MCF 10A (cell line): Measurements from ENCODE around the gene CALCA. TPM values are rescaled to one million over a fixed set of nuclear protein-coding genes. Genes with fewer than 3 reads are reported as not detected.

Experiments used
- BruUV-seq: library from RNA; stranded (reverse); fragments of 400-500 nt; replicated peaks from 2 replicates; lab custom pipeline; 2021; lab: Mats Ljungman, UMichigan
- CTCF ChIA-PET: fragments of 300-600 bp; sonication (Branson Sonifier 250); formaldehyde crosslinking; extraction: SDS; loops from one replicate; lab custom pipeline; 2021; ENCODE audit warnings: antibody characterized with exemption, inconsistent platforms; lab: Yijun Ruan, JAX
- POLR2A ChIA-PET: fragments of 300-600, 350-650 bp; sonication (Branson Sonifier 250); formaldehyde crosslinking; extraction: SDS; loops from one replicate; lab custom pipeline; 2020; ENCODE audit warnings: antibody characterized with exemption, inconsistent platforms; lab: Yijun Ruan, JAX
- DNase-seq: peaks from one replicate; pipeline ENCODE4 v3.0.0-alpha.2; 2018; ENCODE audit not compliant: unreplicated experiment
- H3K27ac Mint-ChIP-seq: one replicate; pipeline ENCODE4 v1.8.0; 2022; ENCODE audit warnings: mild to moderate bottlenecking, low read depth, mixed read lengths; ENCODE audit not compliant: unreplicated experiment
- H3K27me3 Mint-ChIP-seq: one replicate; pipeline ENCODE4 v1.8.0; 2022; ENCODE audit warnings: mixed read lengths; ENCODE audit not compliant: insufficient read depth, unreplicated experiment
- H3K36me3 Mint-ChIP-seq: one replicate; pipeline ENCODE4 v1.8.0; 2022; ENCODE audit warnings: mild to moderate bottlenecking, moderate library complexity, mixed read lengths; ENCODE audit not compliant: insufficient read depth, unreplicated experiment
- H3K4me1 Mint-ChIP-seq: one replicate; pipeline ENCODE4 v1.8.0; 2022; ENCODE audit warnings: mixed read lengths; ENCODE audit not compliant: insufficient read depth, unreplicated experiment
- H3K4me3 Mint-ChIP-seq: one replicate; pipeline ENCODE4 v1.8.0; 2022; ENCODE audit warnings: mild to moderate bottlenecking, moderate library complexity, mixed read lengths; ENCODE audit not compliant: unreplicated experiment
- H3K9me3 Mint-ChIP-seq: one replicate; pipeline ENCODE4 v1.8.0; 2022; ENCODE audit warnings: mixed read lengths; ENCODE audit not compliant: unreplicated experiment
- intact Hi-C: fragments of 100-400 bp; cut with micrococcal nuclease; formaldehyde crosslinking; loops from 2 replicates; pipeline ENCODE4 v1.14.1; 2022
- total RNA-seq: library from RNA; stranded (reverse); gene quantifications from 2 replicates; pipeline ENCODE4 v1.2.3, GENCODE V29; 2022
- TF ChIP-seq, protein P1 (sequence below): fragments of 200-600 bp; IDR thresholded peaks from one replicate; pipeline ENCODE4 v1.8.0; 2022; ENCODE audit warnings: antibody characterized with exemption, mild to moderate bottlenecking; ENCODE audit not compliant: unreplicated experiment

The CALCA gene
- total RNA-seq, 1 experiment from 2014 or later: not detected

DNA sequence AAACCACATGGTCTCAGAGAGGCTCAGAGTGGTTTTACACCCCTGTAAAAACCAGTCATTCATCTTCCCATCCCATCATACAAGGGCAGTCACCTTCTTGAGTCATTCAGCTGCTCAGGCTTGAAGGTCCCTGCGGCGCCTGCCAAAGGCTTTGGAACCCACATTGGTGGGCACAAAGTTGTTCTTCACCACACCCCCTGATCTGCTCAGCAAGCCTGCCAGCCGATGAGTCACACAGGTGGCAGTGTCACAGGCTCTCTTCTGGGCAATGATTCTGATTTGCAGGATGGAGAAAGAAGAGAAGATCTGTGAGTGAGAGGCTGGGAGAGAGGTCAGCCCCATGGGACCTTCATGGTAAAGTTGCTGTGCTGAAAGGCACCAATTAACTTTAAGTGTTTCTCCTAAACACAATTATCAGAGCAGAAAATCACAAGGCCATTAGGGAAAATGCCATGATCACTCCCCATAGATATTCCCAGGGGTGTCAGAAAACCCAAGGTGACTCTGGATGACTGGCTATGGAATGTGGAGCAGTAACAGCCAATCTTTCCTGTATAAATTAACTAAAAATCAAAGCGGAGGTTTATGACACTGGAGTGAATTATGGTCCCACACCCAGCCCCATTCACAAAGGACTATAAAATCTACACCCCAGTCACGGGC is 4.4 kb downstream of the CALCA start:
- ChIA-PET POLR2A (no interaction called here), CTCF (interaction anchor here (0.7 to 1.9 kb wide), 6 partner anchors 39 to 142 kb away, joined by 3 to 5 read pairs (median 3); no protein-coding TSS in a partner anchor)
- Mint-ChIP-seq H3K36me3 (no peaks in the 10 kb centered on the region), H3K9me3 (no peaks in the 10 kb centered on the region), H3K4me3 (no peak overlapping the region), H3K27ac (no peak overlapping the region), H3K27me3 (peaks cover 24% of the 10 kb centered on the region), H3K4me1 (no peaks in the 10 kb centered on the region)
- no TSS peak for BruUV-seq
- no peak for DNase-seq
- TF ChIP-seq, protein P1, sequence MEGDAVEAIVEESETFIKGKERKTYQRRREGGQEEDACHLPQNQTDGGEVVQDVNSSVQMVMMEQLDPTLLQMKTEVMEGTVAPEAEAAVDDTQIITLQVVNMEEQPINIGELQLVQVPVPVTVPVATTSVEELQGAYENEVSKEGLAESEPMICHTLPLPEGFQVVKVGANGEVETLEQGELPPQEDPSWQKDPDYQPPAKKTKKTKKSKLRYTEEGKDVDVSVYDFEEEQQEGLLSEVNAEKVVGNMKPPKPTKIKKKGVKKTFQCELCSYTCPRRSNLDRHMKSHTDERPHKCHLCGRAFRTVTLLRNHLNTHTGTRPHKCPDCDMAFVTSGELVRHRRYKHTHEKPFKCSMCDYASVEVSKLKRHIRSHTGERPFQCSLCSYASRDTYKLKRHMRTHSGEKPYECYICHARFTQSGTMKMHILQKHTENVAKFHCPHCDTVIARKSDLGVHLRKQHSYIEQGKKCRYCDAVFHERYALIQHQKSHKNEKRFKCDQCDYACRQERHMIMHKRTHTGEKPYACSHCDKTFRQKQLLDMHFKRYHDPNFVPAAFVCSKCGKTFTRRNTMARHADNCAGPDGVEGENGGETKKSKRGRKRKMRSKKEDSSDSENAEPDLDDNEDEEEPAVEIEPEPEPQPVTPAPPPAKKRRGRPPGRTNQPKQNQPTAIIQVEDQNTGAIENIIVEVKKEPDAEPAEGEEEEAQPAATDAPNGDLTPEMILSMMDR: no peak
- intact Hi-C loops: no loop called here

GRCh38 chr11:14956111-14956510 is 16.0 kb downstream of the CALCA start:
- BruUV-seq: no TSS peak
- TF ChIP-seq, protein P1: no peak
- intact Hi-C loops: no loop called here
- no peaks in the 10 kb centered on the region for H3K9me3 Mint-ChIP-seq
- no peak overlapping the region for H3K4me3 Mint-ChIP-seq
- H3K4me1 Mint-ChIP-seq: peaks cover 9% of the 10 kb centered on the region
- no peaks in the 10 kb centered on the region for H3K36me3 Mint-ChIP-seq
- H3K27ac Mint-ChIP-seq: no peak overlapping the region
- ChIA-PET CTCF (interaction anchor here (0.7 kb wide), 2 partner anchors 18 to 119 kb away, joined by 3 read pairs; no protein-coding TSS in a partner anchor), POLR2A (no interaction called here)
- DNase-seq: no peak
- H3K27me3 Mint-ChIP-seq: peaks cover 4% of the 10 kb centered on the region

DNA sequence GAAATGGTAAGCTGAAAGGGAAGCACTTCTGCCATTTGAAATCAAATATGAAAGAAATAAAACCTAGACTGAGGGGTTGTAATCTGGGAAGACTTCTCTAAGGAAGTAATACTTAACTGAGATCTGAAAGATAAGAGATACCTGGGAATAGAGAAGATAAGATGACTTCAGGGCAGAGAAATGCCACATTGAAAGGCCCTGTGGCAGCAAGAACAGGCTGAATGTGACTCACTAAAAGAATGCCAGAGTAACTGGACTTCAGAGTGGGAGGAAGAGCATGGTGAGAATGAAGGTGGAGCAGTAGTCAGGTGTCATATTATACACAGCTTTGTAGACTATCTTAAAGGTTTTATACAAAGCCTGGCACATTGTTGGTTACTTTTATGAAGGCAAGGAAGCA is 17.6 kb downstream of the CALCA start:
- ChIA-PET POLR2A (no interaction called here), CTCF (interaction anchor here (0.6 to 1.5 kb wide), 4 partner anchors 15 to 1261 kb away, joined by 3 to 7 read pairs (median 4); no protein-coding TSS in a partner anchor)
- H3K27ac Mint-ChIP-seq: no peak overlapping the region
- TF ChIP-seq, protein P1: no peak
- intact Hi-C loops: no loop called here
- no TSS peak for BruUV-seq
- no peaks in the 10 kb centered on the region for H3K9me3 Mint-ChIP-seq
- no peaks in the 10 kb centered on the region for H3K36me3 Mint-ChIP-seq
- H3K4me1 Mint-ChIP-seq: peaks cover 9% of the 10 kb centered on the region
- no peaks in the 10 kb centered on the region for H3K27me3 Mint-ChIP-seq
- no peak overlapping the region for H3K4me3 Mint-ChIP-seq
- DNase-seq: no peak

DNA sequence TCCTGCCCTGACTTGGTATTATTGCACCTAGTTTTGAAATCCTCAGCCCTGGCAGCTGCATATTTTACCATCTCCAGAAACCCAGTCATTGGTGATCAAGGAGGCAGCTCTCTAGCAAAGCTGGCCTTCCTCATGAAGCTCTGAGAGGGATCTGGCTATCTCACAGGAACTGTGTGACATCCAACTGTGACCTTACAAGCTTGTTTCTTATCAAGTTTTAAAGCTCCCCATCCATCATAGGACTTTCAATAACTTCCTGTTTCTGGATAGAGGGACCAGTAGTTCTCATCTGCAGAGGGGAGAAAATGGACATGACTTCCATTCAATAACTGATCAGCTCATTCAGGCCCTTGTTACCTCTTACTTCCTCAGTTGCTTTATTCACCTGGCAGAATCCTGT is 18.2 kb downstream of the CALCA start:
- intact Hi-C loops: no loop called here
- Mint-ChIP-seq H3K4me1 (peaks cover 9% of the 10 kb centered on the region), H3K36me3 (no peaks in the 10 kb centered on the region), H3K4me3 (no peak overlapping the region), H3K9me3 (no peaks in the 10 kb centered on the region), H3K27ac (no peak overlapping the region), H3K27me3 (no peaks in the 10 kb centered on the region)
- ChIA-PET CTCF (interaction anchor here (0.6 to 2.0 kb wide), 4 partner anchors 16 to 1261 kb away, joined by 3 to 7 read pairs (median 4); no protein-coding TSS in a partner anchor), POLR2A (no interaction called here)
- TF ChIP-seq, protein P1: no peak
- BruUV-seq: no TSS peak
- no peak for DNase-seq
